ENCODE results near the gene TOE1.

- TF ChIP-seq CTCF (IDR thresholded peaks at IDR 0.05; ENCODE audit: low read depth, low read length) (no peak), EZH2phosphoT487 (IDR thresholded peaks at IDR 0.05; ENCODE audit: low read depth) (no peak)
These were observed 971 bp downstream of the TOE1 start for GRCh38 chr1:45340816-45341466.

Measured in OCI-LY3 (cell line).